ENCODE measurements around the gene PTPN1. TPM values are rescaled to one million over a fixed set of nuclear protein-coding genes. Genes with fewer than 3 reads are reported as not detected.

The PTPN1 gene
- total and polyA plus RNA-seq, 10 of the 15 experiments (the other 5 are each of a cell fraction or from before 2014, with no cell fraction given), result 15.9 to 74.7 (median 43.9) TPM

DNA sequence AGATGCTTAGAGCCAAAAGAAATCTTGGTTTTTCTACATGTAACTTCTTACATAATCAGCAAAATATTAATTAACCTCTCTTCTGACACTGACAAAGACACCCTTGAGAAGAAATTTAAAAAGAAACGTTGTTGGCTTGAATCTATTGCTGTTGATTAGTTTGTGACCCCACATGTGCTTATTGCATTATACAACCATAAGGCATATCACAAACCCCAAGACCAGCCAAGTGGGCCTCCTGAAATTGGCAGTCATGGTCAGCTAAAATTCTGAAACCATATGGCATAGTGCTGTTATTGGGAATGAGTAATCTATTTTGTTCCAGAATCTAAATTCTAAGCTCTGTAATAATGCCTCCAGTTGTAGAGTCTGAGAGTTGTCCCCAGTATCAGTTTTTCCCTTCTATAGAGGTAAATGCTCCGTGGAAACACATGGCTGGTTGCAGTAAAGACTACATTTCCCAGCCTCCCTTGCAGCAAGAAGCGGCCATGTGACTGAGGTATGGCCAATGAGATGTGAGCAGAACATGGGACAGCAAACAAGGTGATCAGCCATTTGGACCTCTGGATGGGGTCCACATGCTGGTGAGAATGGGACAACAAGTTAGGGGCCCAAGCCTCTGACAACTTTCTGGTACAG lies 42.3 kb upstream of the PTPN1 start:
- H3K4me3 ChIP-seq, result no peak overlapping the region
- ChIA-PET RAD21 (ENCODE audit: unreplicated experiment) (interaction anchor here (0.6 to 1.9 kb wide), 4 partner anchors 102 to 347 kb away, joined by 3 read pairs; no protein-coding TSS in a partner anchor), CTCF (interaction anchor here (0.7 to 10.2 kb wide), 8 partner anchors 11 to 281 kb away, joined by 3 to 157 read pairs (median 4); partner anchors contain the start of gene CEBPB), POLR2A (interaction anchor here (0.6 kb wide), 1 partner anchor 60 kb away, joined by 3 read pairs; no protein-coding TSS in a partner anchor), SMC1A (ENCODE audit: uncharacterized antibody, unreplicated experiment) (interaction anchor here (0.9 to 95.1 kb wide), 2 partner anchors 78 to 120 kb away, joined by 3 to 2799 read pairs; partner anchors contain the start of gene PTPN1)
- H3K27ac ChIP-seq (ENCODE audit: control insufficient read depth, insufficient read depth), result no peak overlapping the region
- BruUV-seq (replicated peaks), result no TSS peak
- WGBS (ENCODE audit: insufficient coverage, insufficient replicate concordance, low lambda C conversion rate, missing lambda C conversion rate), result 50% methylated on average over 3 of the region's 3 CpGs
- H3K27me3 ChIP-seq (replicated peaks in 1 of 2; ENCODE audit: control insufficient read depth in 2 of 2, insufficient read depth in 2 of 2, low read length in 1 of 2), result no peaks in the 10 kb centered on the region
- in situ Hi-C loops (cut with MboI), result no loop called here
- peak; percentile 80 for ATAC-seq
- peaks cover 3% of the 10 kb centered on the region for H3K4me1 ChIP-seq (ENCODE audit: control insufficient read depth, insufficient read depth, low read length)
- intact Hi-C loops (cut with micrococcal nuclease; ENCODE audit: unreplicated experiment), result no loop called here
- no peak overlapping the region; the same call in 1 of the 2 replicates for H2AFZ ChIP-seq (ENCODE audit: control insufficient read depth, low read depth, low read length)
- H4K20me1 ChIP-seq (ENCODE audit: control insufficient read depth, insufficient read depth), result no peaks in the 10 kb centered on the region
- H3K9ac ChIP-seq (ENCODE audit: control insufficient read depth, insufficient read depth, low read length), result no peak overlapping the region
- no peaks in the 10 kb centered on the region for H3K36me3 ChIP-seq (ENCODE audit: control insufficient read depth in 2 of 2, insufficient read depth in 2 of 2, low read length in 1 of 2)
- no peak overlapping the region for H3K4me2 ChIP-seq (ENCODE audit: control insufficient read depth, insufficient read depth)
- no peaks in the 10 kb centered on the region for H3K9me3 ChIP-seq (replicated peaks; ENCODE audit: control insufficient read depth, insufficient read depth, low read length)
- no peak for DNase-seq (ENCODE audit: low read depth, low spot score)
- no peaks in the 10 kb centered on the region for H3K79me2 ChIP-seq (ENCODE audit: control insufficient read depth, insufficient read depth, low read length)
- FAIRE-seq, result peak; percentile 56
- TF ChIP-seq ESRRA (IDR thresholded peaks at IDR 0.05; ENCODE audit: low read length), result no peak
- TF ChIP-seq, protein P1, sequence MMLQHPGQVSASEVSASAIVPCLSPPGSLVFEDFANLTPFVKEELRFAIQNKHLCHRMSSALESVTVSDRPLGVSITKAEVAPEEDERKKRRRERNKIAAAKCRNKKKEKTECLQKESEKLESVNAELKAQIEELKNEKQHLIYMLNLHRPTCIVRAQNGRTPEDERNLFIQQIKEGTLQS (IDR thresholded peaks at IDR 0.05; ENCODE audit: borderline replicate concordance, extremely low read depth, low read depth, low read length), result peak; percentile 86; the same call in 1 of the 2 replicates
- no peak for TF ChIP-seq NBN (IDR thresholded peaks at IDR 0.05)
- TF ChIP-seq, protein P2, sequence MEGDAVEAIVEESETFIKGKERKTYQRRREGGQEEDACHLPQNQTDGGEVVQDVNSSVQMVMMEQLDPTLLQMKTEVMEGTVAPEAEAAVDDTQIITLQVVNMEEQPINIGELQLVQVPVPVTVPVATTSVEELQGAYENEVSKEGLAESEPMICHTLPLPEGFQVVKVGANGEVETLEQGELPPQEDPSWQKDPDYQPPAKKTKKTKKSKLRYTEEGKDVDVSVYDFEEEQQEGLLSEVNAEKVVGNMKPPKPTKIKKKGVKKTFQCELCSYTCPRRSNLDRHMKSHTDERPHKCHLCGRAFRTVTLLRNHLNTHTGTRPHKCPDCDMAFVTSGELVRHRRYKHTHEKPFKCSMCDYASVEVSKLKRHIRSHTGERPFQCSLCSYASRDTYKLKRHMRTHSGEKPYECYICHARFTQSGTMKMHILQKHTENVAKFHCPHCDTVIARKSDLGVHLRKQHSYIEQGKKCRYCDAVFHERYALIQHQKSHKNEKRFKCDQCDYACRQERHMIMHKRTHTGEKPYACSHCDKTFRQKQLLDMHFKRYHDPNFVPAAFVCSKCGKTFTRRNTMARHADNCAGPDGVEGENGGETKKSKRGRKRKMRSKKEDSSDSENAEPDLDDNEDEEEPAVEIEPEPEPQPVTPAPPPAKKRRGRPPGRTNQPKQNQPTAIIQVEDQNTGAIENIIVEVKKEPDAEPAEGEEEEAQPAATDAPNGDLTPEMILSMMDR (IDR thresholded peaks at IDR 0.05 in 2 of 3, conservative IDR thresholded peaks at IDR 0.05 in 1 of 3; ENCODE audit: control insufficient read depth in 2 of 3, extremely low read depth in 1 of 3, insufficient read depth in 1 of 3, low read depth in 3 of 3, low read length in 3 of 3), result no peak
- TF ChIP-seq IKZF1 (conservative IDR thresholded peaks at IDR 0.05), result no peak
- TF ChIP-seq NFIC (IDR thresholded peaks at IDR 0.05; ENCODE audit: low read depth, low read length), result no peak
- TF ChIP-seq CHD1 (IDR thresholded peaks at IDR 0.05; ENCODE audit: low read depth, low read length), result no peak
- no peak for TF ChIP-seq IRF4 (IDR thresholded peaks at IDR 0.05; ENCODE audit: low read depth, low read length)
- no peak for TF ChIP-seq PAX5 (IDR thresholded peaks at IDR 0.05; ENCODE audit: borderline replicate concordance, low read depth, low read length)
- TF ChIP-seq PML (IDR thresholded peaks at IDR 0.05; ENCODE audit: low read length), result no peak
- TF ChIP-seq TAF1 (IDR thresholded peaks at IDR 0.05; ENCODE audit: borderline replicate concordance, low read depth, low read length), result no peak
- no peak for TF ChIP-seq SIN3A (IDR thresholded peaks at IDR 0.05; ENCODE audit: low read depth, low read length)
- no peak for TF ChIP-seq TCF3 (IDR thresholded peaks at IDR 0.05; ENCODE audit: borderline replicate concordance, insufficient read depth, low read depth, low read length)
- TF ChIP-seq, protein P3, sequence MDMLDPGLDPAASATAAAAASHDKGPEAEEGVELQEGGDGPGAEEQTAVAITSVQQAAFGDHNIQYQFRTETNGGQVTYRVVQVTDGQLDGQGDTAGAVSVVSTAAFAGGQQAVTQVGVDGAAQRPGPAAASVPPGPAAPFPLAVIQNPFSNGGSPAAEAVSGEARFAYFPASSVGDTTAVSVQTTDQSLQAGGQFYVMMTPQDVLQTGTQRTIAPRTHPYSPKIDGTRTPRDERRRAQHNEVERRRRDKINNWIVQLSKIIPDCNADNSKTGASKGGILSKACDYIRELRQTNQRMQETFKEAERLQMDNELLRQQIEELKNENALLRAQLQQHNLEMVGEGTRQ (IDR thresholded peaks at IDR 0.05; ENCODE audit: borderline replicate concordance, low read depth, low read length), result peak; percentile 79
- TF ChIP-seq, protein P4, sequence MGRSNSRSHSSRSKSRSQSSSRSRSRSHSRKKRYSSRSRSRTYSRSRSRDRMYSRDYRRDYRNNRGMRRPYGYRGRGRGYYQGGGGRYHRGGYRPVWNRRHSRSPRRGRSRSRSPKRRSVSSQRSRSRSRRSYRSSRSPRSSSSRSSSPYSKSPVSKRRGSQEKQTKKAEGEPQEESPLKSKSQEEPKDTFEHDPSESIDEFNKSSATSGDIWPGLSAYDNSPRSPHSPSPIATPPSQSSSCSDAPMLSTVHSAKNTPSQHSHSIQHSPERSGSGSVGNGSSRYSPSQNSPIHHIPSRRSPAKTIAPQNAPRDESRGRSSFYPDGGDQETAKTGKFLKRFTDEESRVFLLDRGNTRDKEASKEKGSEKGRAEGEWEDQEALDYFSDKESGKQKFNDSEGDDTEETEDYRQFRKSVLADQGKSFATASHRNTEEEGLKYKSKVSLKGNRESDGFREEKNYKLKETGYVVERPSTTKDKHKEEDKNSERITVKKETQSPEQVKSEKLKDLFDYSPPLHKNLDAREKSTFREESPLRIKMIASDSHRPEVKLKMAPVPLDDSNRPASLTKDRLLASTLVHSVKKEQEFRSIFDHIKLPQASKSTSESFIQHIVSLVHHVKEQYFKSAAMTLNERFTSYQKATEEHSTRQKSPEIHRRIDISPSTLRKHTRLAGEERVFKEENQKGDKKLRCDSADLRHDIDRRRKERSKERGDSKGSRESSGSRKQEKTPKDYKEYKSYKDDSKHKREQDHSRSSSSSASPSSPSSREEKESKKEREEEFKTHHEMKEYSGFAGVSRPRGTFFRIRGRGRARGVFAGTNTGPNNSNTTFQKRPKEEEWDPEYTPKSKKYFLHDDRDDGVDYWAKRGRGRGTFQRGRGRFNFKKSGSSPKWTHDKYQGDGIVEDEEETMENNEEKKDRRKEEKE (IDR thresholded peaks at IDR 0.05), result no peak
- TF ChIP-seq, protein P5, sequence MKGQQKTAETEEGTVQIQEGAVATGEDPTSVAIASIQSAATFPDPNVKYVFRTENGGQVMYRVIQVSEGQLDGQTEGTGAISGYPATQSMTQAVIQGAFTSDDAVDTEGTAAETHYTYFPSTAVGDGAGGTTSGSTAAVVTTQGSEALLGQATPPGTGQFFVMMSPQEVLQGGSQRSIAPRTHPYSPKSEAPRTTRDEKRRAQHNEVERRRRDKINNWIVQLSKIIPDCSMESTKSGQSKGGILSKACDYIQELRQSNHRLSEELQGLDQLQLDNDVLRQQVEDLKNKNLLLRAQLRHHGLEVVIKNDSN (IDR thresholded peaks at IDR 0.05; ENCODE audit: borderline replicate concordance, extremely low read length, insufficient read depth, low read depth, low read length), result peak; percentile 90
- TF ChIP-seq GABPA (IDR thresholded peaks at IDR 0.05; ENCODE audit: low read depth), result no peak

Data from GM12878 (cell line).